VCaP (cell line): ENCODE results near the gene SPOCK2.

Experiments used
- H3K27ac ChIP-seq: fragments of 450-650 bp; 2 replicates; pipeline ENCODE4 v1.5.1; 2017
- TF ChIP-seq, protein P1 (sequence below): fragments of 450-650 bp; conservative IDR thresholded peaks from 2 replicates; pipeline ENCODE4 v1.5.1; 2017; ENCODE audit warnings: mild to moderate bottlenecking, moderate library complexity

SPOCK2 gene

DNA sequence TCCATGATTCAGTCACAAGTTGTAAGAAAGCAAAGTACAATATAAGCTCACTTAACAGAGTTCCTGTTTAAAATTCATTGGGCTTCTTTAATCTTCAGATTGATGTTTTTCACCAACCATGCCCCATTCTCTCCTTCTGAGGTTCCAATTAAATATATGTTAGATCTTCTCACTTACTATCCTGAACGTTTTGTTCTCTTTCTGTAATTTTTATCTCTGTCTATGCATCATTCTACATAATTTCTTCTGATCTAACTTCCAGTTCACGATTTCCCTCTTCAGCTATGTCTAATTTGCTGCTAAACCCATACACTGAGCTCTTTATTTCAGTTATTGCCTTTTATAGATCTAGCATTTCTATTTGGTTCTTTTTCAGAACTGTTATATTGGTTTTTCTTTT lies 28.0 kb upstream of the SPOCK2 start:
- peak overlapping the region; percentile 51 for H3K27ac ChIP-seq
- TF ChIP-seq, protein P1, sequence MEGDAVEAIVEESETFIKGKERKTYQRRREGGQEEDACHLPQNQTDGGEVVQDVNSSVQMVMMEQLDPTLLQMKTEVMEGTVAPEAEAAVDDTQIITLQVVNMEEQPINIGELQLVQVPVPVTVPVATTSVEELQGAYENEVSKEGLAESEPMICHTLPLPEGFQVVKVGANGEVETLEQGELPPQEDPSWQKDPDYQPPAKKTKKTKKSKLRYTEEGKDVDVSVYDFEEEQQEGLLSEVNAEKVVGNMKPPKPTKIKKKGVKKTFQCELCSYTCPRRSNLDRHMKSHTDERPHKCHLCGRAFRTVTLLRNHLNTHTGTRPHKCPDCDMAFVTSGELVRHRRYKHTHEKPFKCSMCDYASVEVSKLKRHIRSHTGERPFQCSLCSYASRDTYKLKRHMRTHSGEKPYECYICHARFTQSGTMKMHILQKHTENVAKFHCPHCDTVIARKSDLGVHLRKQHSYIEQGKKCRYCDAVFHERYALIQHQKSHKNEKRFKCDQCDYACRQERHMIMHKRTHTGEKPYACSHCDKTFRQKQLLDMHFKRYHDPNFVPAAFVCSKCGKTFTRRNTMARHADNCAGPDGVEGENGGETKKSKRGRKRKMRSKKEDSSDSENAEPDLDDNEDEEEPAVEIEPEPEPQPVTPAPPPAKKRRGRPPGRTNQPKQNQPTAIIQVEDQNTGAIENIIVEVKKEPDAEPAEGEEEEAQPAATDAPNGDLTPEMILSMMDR: no peak

GRCh38 chr10:72114706-72115450 lies 26.5 kb upstream of the SPOCK2 start:
- TF ChIP-seq, protein P1: no peak
- peak overlapping the region; percentile 51 for H3K27ac ChIP-seq

- TF ChIP-seq, protein P1: no peak
- no peak overlapping the region for H3K27ac ChIP-seq
These were observed 22.5 kb upstream of the SPOCK2 start for GRCh38 chr10:72110673-72111401.

- H3K27ac ChIP-seq: peak overlapping the region; percentile 26
These were observed 21.3 kb upstream of the SPOCK2 start for GRCh38 chr10:72109636-72110157.

DNA sequence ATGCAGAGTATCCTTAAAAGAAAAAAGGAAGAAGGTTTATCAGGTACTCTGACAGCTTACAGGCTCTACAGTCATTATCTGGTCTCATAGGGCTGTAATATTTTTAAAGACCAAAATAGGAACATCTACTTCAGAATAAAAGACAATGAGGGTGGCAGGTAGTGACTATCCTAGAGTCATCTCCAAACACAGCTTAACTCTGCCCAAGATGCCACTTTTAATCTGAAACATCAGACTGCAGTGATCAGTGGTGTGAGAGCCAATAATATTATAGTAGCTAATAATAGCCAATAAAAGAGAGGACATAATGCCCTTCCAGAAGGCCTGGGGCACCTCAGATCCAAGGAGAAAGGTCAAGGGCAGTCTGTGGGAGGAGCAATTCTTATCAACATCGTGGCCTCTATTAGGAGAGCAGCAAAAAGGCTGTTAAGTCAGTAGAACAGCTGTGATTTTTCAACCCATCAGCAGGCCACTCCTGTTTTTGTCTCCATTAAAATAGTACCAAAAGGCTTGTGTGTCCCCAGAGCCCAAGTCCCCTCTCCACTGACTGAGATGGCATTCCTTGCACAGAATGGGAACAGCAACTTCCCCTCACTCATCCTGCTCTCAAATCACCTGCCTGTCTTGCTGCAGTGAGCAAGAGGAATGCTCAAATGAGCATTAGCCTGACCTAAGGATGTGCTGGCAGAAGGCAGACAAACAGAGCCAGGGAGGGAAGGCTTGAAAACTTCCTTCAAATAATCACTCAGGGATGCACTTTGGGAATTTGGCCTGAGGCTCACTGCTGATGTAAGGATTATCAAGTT lies 20.7 kb upstream of the SPOCK2 start:
- TF ChIP-seq, protein P1: no peak
- peak overlapping the region; percentile 26 for H3K27ac ChIP-seq

More at GRCh38 chr10:72109636-72110157, 21.3 kb upstream of the SPOCK2 start:
- TF ChIP-seq, protein P1: no peak

- H3K27ac ChIP-seq: peak overlapping the region; percentile 26; the same call in 1 of the 2 replicates
These were observed 19.6 kb upstream of the SPOCK2 start for GRCh38 chr10:72108004-72108370.

- H3K27ac ChIP-seq: no peak overlapping the region
These were observed 19.1 kb upstream of the SPOCK2 start for GRCh38 chr10:72107325-72108003.

More at GRCh38 chr10:72107325-72108003, 19.1 kb upstream of the SPOCK2 start:
- TF ChIP-seq, protein P1: no peak
